NCI-H2107 treated with DMSO at 0.1 percent for 48 hours (cell line): ENCODE results near the gene GFM1.
A peak's percentile ranks its signal among the peaks of the same experiment; 100 is the strongest.

Experiments
- DNase-seq: peaks from one replicate; lab custom pipeline; 2025; ENCODE audit not compliant: unreplicated experiment; lab: John Stamatoyannopoulos, UW

The GFM1 gene

DNA sequence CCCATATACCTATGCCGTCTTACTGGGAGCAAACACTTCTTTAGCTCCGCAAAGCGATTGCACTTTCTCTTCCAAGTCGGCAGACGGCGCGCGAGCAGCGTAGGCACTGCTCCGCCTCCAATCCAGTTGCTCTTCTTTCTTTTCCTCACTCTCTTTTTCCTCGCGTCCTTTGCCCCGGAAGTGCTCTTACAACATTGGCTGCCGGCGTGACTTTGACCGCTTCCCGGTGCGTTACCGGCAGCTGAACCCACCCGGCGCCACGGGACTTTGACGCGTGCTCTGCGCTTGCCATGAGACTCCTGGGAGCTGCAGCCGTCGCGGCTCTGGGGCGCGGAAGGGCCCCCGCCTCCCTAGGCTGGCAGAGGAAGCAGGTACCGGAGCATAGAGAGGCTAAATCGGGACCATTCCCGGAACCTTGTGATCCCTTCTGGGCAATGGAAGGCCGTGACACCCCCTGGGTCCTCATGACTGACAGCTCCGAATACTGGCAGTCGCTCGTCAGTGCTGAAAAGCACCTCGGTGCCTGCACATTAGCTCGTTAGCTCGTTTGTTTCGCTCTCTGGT lies at the start of gene GFM1:
Gene GFM1, plus strand, starts transcription at position 183 of the 564 bp plus-strand sequence. Its CDS starts 108 bp downstream, at position 291.
- DNase-seq: peak; percentile 100

GRCh38 chr3:158600787-158601186 lies 43.5 kb upstream of the GFM1 start:
- DNase-seq: no peak

DNA sequence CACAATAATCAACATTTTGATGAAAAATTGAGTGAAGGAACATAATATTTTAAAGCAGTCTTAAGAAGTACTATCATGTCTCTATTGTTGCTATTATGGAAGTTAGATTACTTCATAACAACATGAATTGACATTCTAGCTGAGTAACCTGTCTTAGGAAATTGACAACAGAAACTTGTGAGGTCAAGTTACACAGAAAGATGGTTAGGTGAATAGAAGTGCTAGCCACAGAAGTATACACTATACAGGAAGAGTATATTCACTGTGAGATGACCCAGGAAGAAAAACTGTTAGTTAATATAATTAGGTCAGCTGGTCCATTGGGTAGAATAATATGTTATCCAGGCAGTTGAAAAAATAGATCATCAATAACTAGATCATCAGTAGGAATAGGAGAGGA lies 42.1 kb upstream of the GFM1 start:
- DNase-seq: no peak

- no peak for DNase-seq
Observed at GRCh38 chr3:158617982-158618875, 26.1 kb upstream of the GFM1 start.

DNA sequence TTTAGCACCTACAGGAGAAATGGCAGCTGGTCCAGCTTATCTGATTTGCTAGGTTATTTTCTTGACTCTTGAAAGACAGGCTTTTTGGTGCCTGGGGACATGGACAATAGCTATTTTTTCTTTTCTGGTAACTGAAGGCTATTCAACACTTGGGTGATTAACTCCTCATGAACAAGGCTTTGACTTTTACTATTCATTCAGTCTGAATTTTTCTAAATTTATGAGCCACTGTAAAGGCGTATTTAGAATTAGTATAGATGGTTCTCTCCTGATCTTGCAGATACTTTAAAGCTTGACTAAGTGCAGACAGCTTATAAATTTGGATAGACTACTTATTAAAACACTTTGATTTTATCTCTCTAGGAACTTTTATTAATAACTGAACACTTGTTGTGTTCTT lies 18.4 kb upstream of the GFM1 start:
- DNase-seq: no peak

GRCh38 chr3:158631981-158632380 lies 12.3 kb upstream of the GFM1 start:
- no peak for DNase-seq

GRCh38 chr3:158640646-158641045 lies 3.7 kb upstream of the GFM1 start:
- no peak for DNase-seq

DNA sequence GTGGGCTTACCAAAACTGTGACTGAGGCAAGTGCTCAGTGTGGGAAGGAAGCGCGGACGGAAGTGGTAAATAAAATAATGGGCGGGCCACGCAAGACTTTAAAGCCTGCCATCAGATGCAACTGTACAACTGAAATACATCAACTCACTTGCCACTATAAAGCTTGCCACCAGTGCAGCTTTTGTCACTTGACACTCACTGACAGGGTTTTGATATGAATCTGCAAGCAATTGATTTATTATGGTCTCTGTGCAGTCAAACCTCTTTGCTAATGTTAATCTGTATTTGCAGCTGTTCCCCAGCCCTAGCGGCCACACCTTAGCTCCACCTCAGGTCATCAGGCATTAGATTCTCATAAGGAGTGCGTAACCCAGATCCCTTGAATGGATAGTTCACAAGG lies 2.3 kb upstream of the GFM1 start:
- DNase-seq: no peak

GRCh38 chr3:158642474-158643210 lies 1.7 kb upstream of the GFM1 start:
- DNase-seq: no peak

- no peak for DNase-seq
Observed at GRCh38 chr3:158649791-158650190, 5.5 kb downstream of the GFM1 start.

- DNase-seq: no peak
Observed at GRCh38 chr3:158651192-158651591, 6.9 kb downstream of the GFM1 start.

GRCh38 chr3:158652463-158652862 lies 8.1 kb downstream of the GFM1 start:
- DNase-seq: no peak

DNA sequence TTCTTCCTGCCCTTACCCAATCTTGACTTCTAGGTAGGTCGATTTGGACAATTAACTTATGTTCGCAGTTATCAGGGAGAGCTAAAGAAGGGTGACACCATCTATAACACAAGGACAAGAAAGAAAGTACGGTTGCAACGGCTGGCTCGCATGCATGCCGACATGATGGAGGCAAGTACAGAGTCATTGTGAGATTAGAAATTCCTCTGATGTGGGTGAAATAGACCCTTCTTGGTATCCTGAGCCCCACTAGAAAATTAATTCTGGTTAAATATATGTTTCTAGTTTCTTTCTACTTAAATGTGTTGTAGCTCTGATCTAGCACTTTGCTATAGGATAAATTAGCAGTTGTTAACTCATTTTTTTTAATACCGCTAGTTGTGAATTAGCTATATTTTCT lies 14.6 kb downstream of the GFM1 start:
- no peak for DNase-seq

GRCh38 chr3:158659454-158660237 lies 15.3 kb downstream of the GFM1 start:
- peak; percentile 27 for DNase-seq

- no peak for DNase-seq
Observed at GRCh38 chr3:158660711-158661110, 16.4 kb downstream of the GFM1 start.

DNA sequence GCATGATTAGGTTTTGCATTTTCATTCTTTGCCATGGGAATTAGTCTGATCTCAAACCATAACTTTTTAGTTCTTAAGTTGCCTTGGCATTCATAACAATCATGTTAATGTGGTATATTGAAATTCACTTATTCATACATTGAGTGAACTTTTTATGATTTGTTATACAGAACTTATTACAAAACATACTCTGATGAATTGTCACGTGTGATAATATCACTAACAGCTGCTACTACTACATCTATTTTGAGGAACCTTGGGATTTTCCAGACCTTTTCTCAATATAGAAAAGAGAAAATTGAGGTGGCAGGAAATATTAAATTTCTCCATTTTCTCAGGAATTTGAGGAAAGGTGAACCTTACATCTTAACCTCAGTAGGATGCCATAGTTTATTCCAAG lies 18.9 kb downstream of the GFM1 start:
- no peak for DNase-seq

DNA sequence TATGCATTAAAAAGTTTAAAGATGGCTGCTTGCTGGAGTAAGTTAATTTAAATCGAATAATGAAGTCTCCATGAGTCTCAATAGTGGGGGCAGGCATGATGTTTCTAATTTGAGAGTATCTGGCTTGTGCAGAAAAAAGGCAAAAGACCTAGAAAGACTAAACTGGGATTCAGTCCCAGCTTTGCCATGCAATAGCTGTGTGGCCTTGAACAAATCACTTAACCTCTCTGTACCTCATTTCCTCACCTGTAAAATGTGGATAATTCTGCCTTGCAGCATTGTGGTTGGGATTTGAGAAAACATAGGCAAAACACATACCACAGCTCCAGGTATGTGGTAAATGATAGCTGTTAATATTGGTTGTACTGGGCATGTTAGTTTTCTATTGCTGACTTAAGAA lies 19.5 kb downstream of the GFM1 start:
- DNase-seq: no peak

DNA sequence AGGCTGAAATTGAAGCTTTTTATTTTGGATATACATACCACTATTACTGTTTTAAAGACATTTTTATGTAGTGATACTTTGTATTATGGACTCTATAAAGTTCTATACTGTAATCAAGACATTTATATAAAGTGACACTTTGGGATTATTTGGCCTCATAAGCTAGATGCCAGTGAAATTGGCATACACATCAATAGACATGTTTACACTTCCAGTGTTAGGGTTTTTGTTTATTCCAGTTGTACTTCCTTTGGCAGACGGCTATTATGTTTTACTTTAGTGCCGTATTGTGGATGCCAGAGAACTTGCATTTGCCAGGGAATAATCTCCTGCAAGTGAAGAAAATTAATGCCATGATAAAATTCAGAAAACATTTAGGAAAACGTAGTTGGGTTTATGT lies 22.1 kb downstream of the GFM1 start:
- DNase-seq: no peak

- no peak for DNase-seq
Observed at GRCh38 chr3:158668506-158668905, 24.2 kb downstream of the GFM1 start.

- DNase-seq: no peak
Observed at GRCh38 chr3:158671821-158672214, 27.5 kb downstream of the GFM1 start.
